NCI-H1930 (cell line): ENCODE measurements around the gene EFHD1.

Experiments
- DNase-seq, 2 experiments: peaks; one replicate each; lab custom pipeline; 2025; lab: John Stamatoyannopoulos, UW

Gene EFHD1, protein sequence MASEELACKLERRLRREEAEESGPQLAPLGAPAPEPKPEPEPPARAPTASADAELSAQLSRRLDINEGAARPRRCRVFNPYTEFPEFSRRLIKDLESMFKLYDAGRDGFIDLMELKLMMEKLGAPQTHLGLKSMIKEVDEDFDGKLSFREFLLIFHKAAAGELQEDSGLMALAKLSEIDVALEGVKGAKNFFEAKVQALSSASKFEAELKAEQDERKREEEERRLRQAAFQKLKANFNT

DNA sequence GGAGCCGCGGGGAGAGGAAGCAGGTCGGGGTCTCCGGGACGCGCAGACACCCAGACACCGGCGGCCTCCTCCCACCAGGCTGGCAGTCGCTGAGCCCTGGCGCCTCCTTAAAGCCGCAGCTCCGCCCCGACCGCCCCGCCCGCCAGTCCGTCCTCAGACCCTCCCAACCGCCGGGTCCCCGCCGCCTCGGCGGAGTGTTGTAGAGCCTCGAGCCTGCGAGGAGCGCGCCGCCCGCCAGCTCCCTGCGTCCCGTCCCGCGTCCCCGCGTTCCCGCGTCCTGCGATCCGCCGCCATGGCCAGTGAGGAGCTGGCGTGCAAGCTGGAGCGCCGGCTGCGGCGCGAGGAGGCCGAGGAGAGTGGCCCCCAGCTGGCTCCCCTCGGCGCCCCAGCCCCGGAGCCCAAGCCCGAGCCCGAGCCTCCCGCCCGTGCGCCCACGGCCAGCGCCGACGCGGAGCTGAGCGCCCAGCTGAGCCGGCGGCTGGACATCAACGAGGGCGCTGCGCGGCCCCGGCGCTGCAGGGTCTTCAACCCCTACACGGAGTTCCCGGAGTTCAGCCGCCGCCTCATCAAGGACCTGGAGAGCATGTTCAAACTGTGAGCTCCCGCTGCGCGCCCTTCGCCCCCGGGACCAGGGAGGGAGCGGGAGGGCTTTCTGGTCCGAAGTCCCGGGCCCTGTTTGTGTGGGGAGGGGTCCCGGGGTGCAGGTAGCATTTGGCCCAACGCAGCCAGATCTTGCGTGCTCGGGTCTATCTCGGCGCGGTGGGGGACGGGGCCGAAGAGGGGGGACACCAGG, at the start of gene EFHD1:
EFHD1 (plus strand) TSS at position 192 of the 793 bp plus-strand sequence; CDS start at position 293, 101 bp downstream.
- peak; percentile 22 to 50 for DNase-seq

DNA sequence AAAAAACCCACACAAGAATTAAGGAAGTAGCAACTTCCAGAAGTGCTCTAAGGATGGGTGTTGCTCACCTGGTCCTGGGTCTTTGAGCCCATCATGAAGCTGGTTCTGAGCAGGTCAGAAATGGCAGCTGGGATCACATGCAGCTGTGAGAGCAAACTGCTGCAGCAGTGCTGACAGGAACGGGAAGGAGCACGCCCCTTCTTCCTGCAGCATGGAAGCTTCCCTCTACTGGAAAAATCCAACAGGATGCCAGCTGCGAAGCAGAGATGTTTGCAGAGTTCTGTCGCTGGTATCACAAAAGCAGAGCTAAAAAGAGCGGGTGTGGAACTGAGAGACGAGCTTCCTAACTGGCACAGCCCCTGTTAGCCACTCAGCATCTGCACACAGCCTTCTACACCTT, 49.2 kb upstream of the EFHD1 start:
- no peak for DNase-seq

DNA sequence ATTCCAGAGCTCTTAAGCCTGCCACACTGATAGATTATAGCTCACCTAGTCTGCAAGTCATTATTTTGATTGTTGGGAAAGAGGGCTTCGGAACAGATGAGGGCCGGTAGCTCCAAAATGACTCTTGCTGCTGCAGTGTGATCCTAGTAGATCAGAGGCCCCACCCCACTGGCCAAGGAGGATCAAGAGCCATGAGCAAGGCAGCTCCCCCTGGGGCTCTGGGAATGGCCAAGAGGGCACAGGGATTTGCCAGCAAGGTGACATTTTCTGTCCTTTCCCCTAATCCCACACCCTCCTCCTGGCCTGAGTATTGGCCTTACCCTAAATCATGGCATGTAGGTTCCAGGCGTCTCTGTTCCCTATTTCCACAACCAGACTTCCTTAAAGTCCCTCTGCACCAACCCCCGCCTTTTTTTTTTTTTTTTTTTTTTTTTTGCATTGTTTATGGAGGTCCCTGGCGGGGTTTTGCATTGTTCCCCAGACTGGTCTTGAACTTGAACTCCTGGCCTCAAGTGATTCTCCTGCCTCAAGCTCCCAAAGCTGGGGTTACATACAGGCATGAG, 46.4 kb upstream of the EFHD1 start:
- DNase-seq = no peak

DNA sequence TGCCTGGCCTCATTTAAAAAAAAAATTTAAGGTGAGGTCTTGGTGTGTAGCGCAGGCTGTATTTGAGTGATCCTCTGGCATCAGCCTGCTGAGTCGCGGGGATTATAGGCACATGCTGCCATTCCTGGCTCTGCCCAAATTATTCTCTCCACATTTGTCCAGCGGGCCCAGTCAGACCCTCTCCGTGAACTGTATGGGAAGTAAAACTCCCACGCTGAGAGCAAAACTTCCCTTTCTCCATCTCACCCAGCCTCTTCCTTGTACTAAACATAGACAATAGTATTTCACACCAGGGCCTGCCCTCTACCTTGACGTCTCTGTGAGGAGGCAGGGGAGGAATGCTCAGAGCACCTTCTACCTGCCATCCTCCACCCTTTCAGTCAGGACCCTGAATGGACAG, 45.9 kb upstream of the EFHD1 start:
- no peak for DNase-seq

DNA sequence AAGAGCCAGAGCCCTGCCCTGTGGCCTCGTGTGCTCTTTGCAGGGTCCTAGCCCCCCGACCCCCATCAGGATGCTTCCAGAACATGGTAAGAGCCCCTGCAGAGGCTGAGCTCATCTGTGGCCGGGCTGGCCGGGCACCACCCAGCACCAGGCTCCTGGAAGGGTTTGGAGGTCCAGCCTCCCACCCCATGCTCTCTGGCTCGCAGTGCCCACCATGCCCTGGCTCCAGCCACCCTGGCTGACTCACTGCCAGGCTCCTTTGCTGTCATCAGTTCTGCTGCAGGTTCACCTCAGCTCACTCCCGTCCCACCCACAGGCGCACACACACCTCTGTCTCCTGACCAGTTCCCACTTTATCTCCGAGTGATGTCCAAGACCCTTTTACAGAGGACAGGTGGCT, 45.4 kb upstream of the EFHD1 start:
- no peak for DNase-seq

DNA sequence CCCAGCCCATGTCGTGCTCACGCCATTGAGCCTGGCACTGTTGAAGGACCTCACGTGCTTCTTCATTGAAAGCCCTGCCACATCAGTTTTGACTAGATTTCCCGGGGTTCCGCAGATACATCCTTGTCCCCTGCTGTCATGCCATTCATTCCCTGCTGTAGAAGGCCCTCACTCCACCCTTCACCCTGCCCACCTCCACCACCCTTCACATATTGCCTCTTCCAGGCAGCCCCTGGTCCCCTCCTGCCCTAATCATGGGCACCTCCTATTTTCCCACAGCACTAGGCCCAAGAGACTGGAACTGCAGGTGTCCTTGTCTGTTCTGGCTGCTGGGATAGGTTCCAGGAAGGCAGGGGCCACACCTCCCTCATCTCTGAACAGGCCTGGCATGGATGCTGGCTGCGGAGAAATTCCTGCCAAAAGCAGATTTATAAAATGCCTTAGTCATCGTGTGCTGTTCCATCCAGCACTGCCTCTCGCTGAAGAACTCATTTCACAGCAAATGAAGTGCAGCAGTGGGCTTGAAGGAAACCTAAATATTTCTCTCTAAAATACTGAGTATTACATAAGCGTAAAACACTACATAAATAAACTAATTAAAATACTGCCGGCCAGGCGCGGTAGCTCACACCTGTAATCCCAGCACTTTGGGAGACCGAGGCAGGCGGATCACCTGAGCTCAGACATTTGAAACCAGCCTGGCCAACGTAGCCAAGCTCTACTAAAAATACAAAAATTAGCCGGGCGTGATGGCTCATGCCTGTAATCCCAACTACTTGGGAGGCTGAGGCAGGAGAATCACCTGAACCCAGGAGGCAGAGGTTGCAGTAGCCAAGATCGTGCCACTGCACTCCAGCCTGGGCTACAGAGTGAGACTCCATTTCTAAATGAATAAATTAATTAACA, 44.5 kb upstream of the EFHD1 start:
- DNase-seq = no peak

DNA sequence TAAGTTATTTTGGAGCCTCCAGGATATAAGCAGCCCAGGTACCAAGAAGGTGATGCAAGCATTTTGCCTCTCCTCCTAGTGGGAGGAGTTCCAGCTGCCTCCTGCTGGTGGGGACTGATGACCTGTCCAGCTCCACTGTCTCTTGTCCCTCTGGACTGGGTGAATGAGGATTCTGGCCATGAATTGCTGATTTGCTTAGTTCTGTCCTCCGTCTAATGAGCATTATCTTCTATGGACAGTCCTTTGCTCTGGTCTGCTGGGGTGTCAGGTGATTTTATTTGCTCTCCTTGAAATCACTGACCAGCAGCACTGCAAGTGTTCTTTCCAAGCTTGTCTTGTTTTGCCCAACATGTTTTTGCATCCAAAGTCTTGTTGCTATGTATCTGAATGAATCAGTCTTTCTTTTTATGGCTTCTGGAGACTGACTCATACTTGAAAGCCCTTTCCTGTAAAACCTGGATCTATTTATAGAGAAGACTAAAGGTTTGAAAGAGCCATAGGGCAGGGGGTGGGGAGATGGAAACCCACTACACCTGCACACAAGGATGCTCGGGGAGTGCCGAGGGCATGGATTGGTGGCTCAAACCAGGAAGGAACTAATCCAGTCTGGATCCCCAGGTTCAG, 40.5 kb upstream of the EFHD1 start:
- DNase-seq = no peak

DNA sequence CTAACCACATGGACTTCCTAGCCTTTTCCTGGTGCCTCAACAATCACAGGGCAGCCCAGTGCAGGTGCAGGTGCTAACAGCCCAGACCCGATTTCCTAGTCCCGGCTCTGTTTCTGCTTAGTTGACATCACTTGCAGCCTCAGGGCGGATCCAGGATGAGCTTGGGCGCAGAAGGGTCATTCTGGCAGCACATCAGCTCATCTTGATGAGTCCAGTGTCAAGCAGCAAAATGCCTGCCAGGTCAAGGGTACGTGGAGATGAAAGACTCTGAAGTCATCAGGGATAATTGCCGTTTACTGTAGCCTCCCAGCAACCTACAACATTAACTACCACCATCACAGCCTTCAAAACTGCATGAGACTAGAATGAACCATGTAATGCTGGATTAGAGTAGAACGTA, 39.4 kb upstream of the EFHD1 start:
- DNase-seq = no peak

DNA sequence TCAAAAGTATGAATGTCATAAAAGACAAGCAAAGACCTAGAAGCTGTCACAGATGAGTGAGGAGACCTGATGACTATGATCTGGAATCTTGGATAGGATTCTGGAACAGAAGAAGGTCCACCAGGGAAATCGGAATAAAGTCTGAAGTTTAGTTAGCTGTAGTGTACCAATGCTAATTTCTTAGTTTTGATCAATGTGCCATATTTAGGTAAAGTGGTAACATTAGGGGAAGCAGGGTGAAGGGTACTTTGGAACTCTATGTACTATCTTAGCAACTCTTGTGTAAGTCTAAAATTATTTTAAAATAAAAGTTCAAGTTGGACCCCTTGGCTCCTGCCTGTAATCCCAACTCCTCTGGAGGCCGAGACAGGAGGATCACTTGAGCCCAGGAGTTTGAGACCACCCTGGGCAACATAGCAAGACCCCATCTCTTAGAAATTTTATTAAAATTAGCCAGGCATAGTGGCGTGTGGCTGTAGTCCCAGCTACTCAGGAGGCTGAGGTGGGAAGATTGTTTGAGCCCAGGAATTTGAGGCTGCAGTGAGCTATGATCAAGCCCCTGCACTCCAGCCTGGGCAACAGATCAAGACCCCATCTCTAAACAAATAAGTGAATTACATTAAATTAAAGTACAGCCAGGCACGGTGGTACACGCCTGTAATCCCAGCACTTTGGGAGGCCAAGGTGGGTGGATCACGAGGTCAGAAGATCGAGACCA, 35.9 kb upstream of the EFHD1 start:
- no peak for DNase-seq

DNA sequence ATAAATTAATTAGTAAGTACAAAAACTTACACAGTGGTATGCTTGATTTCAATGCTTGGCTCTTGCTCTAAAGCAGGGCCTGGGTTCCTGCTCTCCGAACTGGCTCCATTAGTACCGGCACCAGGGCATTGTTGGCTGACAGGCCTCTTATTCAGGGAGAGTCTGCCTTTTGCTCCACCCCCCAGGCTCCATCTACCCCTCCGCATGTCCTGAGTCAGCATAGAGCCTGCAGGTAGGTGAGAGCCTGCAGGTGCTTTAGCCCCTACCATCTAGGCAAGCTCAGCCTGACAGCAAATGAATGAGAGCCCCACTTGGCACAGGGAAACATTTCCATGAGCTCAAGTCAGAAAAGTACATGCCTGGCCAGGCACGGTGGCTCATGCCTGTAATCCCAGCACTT, 35.1 kb upstream of the EFHD1 start:
- no peak for DNase-seq

DNA sequence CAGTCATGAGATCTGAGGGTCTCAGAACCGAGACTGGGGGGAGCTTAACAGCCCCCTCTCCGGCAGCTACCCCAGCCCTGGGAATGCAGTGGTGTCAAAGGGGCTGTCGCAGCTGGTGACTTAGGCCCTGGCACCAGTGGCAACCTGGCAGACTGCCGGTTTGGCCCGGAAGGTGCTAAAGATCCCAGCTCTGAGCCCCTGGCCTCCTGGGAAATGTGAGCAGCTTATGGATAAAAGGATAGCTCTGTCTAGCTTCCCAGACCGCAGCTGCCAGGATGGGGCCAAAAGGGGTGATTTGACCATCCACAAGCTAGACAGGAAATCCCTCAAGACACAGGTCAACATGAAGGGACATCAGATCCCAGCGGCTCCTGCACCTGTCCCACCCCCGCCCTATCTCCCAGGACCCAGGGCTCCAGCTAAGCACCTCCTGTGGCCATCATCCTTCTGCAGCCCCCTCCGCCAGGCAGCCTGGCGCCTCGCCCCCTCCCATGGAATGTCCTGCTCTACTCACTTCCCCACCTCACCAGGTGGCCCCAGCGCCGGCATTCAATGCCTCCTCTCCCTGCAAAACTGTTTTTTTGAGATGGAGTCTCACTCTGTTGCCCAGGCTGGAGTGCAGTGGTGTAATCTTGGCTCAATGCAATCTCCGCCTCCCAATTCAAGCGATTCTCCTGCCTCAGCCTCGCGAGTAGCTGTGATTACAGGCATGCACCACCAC, 33.2 kb upstream of the EFHD1 start:
- no peak for DNase-seq

DNA sequence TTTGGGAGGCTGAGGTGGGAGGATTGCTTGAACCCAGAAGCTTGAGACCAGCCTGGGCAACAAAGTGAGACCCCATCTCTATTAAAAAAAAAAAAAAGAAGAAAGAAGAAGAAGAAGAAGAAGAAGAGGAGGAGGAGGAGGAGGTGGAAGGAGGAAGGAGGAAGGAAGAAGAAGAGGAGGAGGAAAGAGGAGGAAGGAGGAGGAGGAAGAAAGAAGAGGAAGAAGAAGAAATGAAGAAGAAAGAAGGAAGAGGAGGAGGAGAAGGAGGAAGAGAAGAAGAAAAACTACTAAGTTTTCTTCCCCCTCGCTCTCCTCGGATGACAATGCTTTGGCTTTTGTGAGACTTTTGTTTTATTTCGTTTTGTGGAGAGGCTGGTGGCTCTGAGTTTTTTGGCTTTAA, 30.1 kb upstream of the EFHD1 start:
- no peak for DNase-seq

DNA sequence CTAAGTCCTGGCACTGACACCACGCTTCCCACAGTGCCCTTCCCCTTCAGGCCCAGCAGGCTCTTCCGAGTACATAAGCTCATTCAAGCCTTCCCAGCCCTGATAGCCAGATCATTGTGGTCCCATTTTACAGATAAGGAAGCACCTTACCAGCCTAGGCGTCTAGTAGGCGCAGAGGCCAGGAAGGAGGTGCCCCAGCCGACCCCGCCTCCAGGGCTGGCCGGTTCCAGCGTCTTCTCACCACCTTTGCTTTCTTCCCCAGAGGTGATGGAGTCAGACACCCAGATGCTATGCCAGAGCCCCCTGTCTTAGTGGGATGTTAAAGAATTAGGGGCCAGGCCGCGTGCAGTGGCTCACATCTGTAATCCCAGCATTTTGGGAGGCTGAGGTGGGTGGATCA, 28.9 kb upstream of the EFHD1 start:
- DNase-seq = no peak

DNA sequence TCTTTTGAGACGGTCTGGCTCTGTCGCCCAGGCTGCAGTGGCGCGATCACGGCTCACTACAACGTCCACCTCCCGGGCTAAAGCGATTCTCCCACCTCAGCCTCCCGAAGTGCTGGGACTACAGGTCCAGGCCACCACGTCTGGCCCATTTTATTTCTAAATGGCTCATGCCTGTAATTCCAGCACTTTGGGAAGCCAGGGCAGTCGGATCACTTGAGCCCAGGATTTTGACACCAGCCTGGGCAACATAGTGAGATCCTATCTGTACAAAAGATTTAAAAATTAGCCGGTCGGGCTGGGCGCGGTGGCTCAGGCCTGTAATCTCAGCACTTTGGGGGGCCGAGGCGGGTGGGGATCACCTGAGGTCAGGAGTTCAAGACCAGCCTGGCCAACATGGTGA, 26.4 kb upstream of the EFHD1 start:
- no peak for DNase-seq

DNA sequence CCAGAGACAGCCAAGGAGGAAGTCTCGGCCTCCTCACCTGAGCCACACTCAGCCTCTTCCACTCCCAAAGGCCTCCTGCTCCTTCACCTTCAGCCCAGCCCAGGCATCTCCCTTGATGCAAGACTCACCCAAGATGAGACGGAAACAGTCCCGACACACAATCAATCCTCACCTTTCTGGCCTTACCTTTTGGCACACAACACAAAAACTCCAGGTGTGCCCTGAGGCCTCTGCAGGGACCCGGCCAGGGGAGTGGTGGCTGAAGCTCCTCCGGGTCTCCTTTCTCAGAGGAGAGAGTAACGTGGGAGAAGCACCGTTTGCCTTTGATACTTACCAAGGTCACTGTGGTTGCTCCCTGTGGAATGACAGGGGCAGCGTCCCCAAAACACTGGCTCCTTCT, 23.8 kb upstream of the EFHD1 start:
- no peak for DNase-seq

DNA sequence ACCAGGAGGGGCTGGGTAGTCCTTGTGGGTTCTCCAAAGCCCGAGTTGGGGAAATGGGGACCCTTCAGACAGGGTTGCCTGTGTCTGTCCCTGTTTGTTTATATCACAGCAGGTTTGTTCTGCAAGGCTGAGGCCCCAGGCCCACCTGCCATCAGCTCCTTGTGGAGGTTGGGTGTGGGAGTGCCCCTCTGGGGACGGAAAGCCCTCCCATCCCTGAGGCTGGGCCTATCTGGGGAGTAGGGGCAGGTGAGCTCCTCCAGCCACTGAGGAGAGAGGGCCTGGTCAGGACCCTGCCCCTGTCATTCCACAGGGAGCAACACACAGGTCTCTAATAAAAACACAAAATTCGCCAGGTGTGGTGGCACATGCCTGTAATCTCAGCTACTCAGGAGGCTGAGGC, 23.3 kb upstream of the EFHD1 start:
- DNase-seq = no peak

DNA sequence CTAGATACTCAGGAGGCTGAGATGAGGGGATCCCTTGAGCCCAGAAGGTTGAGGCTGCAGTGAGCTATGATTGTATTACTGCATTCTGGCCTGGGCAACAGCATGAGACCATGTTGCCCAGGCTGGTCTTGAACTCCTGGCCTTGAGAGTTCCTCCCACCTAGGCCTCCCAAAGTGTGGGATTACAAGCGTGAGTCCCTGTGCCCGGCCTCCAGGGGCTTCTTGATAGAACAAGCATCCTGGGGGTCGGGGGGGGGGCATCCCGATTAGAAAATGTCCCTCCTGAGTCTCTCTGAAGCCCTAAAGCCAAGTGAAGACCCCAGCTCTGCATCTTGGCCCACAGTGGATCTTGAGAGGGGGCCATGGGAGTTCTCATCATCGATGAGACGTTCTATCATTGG, 22.3 kb upstream of the EFHD1 start:
- DNase-seq = no peak

DNA sequence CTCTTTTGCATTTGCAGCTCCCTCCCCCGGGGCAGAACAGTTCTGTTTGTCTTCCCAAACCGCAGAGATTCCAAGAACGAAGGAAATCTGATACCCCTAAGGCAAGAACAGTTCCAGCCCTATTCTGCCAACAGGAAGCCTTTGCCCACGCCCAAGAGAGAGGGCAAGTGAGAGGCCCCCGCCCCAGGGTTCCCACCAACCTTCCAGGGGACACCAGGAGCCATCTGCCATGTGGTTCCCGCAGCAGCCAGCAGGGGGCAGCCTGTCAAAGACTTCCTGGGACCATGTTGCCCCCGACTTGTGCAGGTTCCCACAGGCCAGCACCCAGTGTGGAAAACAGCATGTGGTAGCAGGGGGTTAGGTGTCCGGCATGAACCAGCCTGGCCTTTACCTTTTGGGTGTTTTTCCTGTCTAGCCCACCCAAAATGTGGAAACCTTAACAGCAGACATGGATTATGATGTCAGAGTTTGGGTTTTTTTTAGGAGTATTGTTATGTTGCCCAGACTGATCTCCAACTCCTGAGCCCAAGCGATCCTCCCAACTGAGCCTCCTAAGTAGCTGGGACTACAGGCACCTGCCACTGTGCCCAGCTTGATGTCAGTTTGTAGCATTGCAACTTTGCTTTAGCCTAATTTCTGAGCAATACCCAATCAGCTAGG, 21.7 kb upstream of the EFHD1 start:
- peak in 1 of 2 experiments; percentile 50 for DNase-seq

DNA sequence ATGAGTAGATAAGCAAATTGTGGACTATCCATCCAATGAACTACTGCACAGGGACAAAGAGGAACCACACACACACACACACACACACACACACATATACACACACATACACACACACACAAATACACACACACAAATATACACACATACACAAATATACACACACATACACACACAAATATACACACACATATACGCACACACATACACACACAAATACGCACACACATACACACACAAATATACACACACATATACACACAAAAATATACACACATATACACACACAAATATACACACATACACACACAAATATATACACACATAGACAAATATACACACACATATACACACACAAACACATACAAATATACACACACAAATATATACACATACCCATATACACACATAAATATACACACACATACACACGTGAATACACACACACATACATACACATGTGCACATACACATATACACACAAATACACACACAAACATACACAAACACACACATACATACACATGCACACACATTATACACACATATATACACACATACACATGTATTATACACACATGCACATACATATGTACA, 19.8 kb upstream of the EFHD1 start:
- DNase-seq = no peak

DNA sequence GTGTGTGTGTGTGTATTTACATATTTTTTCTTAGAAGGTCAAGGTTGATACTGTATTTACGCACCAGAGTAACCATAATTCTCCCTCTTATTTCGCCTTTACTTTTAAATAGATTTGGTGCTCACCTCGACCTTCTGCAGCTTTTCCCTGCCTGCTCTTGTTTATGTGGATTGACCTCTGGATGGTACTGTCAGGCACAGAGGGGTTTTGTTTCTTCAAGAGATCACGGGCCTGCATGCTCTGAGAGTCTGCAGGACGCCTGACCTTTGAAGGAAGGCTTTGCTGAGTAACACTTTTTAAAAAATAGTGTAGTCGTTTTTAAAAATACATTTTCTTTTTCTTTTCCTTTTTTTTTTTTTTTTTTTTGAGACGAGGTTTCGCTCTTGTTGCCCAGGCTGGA, 18.1 kb upstream of the EFHD1 start:
- no peak for DNase-seq
